ENCODE data around the gene PIK3R1. TPM values are rescaled to one million over a fixed set of nuclear protein-coding genes. Genes with fewer than 3 reads are reported as not detected.

Gene PIK3R1
- total RNA-seq, 6 donors from 2014 or later, result 52.3 to 112 (median 92.5) TPM

- H3K4me1 ChIP-seq, result peaks cover 38 to 54% (median 44%) of the 10 kb centered on the region in 4 donors
- H3K36me3 ChIP-seq, result peaks cover 0 to 35% (median 10%) of the 10 kb centered on the region in 4 donors
- ATAC-seq (ENCODE audit: low FRiP score in 2 of 2) (no peak), DNase-seq (no peak)
- WGBS, 2 donors, result 79 to 85% methylated on average over 7 of the region's 7 CpGs
- no peaks in the 10 kb centered on the region for H3K27me3 ChIP-seq
- H3K9me3 ChIP-seq, result no peaks in the 10 kb centered on the region
- no peak overlapping the region for H3K4me3 ChIP-seq
- no peak overlapping the region for H3K27ac ChIP-seq
- TF ChIP-seq, protein P1, sequence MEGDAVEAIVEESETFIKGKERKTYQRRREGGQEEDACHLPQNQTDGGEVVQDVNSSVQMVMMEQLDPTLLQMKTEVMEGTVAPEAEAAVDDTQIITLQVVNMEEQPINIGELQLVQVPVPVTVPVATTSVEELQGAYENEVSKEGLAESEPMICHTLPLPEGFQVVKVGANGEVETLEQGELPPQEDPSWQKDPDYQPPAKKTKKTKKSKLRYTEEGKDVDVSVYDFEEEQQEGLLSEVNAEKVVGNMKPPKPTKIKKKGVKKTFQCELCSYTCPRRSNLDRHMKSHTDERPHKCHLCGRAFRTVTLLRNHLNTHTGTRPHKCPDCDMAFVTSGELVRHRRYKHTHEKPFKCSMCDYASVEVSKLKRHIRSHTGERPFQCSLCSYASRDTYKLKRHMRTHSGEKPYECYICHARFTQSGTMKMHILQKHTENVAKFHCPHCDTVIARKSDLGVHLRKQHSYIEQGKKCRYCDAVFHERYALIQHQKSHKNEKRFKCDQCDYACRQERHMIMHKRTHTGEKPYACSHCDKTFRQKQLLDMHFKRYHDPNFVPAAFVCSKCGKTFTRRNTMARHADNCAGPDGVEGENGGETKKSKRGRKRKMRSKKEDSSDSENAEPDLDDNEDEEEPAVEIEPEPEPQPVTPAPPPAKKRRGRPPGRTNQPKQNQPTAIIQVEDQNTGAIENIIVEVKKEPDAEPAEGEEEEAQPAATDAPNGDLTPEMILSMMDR (IDR thresholded peaks at IDR 0.05), result no peak
- TF ChIP-seq POLR2A (IDR thresholded peaks at IDR 0.05), result no peak
Measured at GRCh38 chr5:68227532-68228160, 12.1 kb downstream of the PIK3R1 start.

- ATAC-seq (ENCODE audit: low FRiP score in 2 of 2), result no peak
- Histone ChIP-seq H3K4me3 (no peak overlapping the region), H3K36me3 (peaks cover 0 to 35% (median 10%) of the 10 kb centered on the region in 4 donors), H3K27me3 (no peaks in the 10 kb centered on the region), H3K4me1 (peaks cover 33 to 65% (median 43%) of the 10 kb centered on the region in 4 donors), H3K27ac (no peak overlapping the region), H3K9me3 (no peaks in the 10 kb centered on the region)
- WGBS, 2 donors, result 66 to 70% methylated on average over 4 of the region's 4 CpGs
- DNase-seq, result no peak
- TF ChIP-seq, protein P1 (IDR thresholded peaks at IDR 0.05), result no peak
- no peak for TF ChIP-seq POLR2AphosphoS5 (IDR thresholded peaks at IDR 0.05)
- TF ChIP-seq POLR2A (IDR thresholded peaks at IDR 0.05), result no peak
- no peak for TF ChIP-seq EP300 (IDR thresholded peaks at IDR 0.05)
Measured at GRCh38 chr5:68229416-68229815, 13.9 kb downstream of the PIK3R1 start.

DNA sequence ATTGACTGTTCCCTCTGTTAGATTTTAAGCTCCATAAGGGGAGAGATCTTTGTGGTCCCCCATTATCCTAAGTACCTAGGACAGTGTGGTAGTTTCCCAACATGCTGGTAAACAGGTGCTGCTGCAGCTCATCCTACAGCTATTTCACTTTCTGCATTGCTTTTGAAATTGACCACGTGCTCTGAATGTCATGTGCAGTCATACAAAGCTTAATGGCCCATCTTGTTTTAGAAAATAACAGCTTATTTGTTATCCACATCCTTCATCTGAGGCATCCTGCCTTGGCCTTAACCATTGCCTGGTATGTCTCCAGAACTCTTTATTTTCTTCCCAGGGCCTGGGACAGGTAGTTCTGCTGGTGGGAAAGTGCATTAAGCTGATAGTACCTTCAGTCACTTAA is 14.7 kb downstream of the PIK3R1 start:
- Histone ChIP-seq H3K9me3 (no peaks in the 10 kb centered on the region), H3K4me3 (no peak overlapping the region), H3K27ac (no peak overlapping the region), H3K4me1 (peaks cover 24 to 60% (median 34%) of the 10 kb centered on the region in 4 donors), H3K27me3 (no peaks in the 10 kb centered on the region), H3K36me3 (peaks cover 0 to 35% (median 10%) of the 10 kb centered on the region in 4 donors)
- no peak for DNase-seq
- no peak for TF ChIP-seq POLR2A (IDR thresholded peaks at IDR 0.05)
- no peak for TF ChIP-seq POLR2AphosphoS5 (IDR thresholded peaks at IDR 0.05)
- no peak for TF ChIP-seq EP300 (IDR thresholded peaks at IDR 0.05)
- TF ChIP-seq, protein P1 (IDR thresholded peaks at IDR 0.05), result no peak
- ATAC-seq (ENCODE audit: low FRiP score in 2 of 2), result no peak
- 56 to 65% methylated on average over 1 of the region's 1 CpG for WGBS, 2 donors

GRCh38 chr5:68231414-68232076 is 16.0 kb downstream of the PIK3R1 start:
- Histone ChIP-seq H3K36me3 (peaks cover 0 to 28% (median 7%) of the 10 kb centered on the region in 4 donors), H3K4me3 (no peak overlapping the region), H3K27ac (no peak overlapping the region), H3K9me3 (no peaks in the 10 kb centered on the region), H3K4me1 (peaks cover 17 to 56% (median 27%) of the 10 kb centered on the region in 4 donors), H3K27me3 (no peaks in the 10 kb centered on the region)
- 86 to 89% methylated on average over 5 of the region's 5 CpGs for WGBS, 2 donors
- DNase-seq (no peak), ATAC-seq (ENCODE audit: low FRiP score in 2 of 2) (no peak)
- TF ChIP-seq EP300 (IDR thresholded peaks at IDR 0.05), result no peak
- no peak for TF ChIP-seq POLR2A (IDR thresholded peaks at IDR 0.05)
- TF ChIP-seq, protein P1 (IDR thresholded peaks at IDR 0.05), result no peak
- no peak for TF ChIP-seq POLR2AphosphoS5 (IDR thresholded peaks at IDR 0.05)
